G401 (cell line): ENCODE data around the gene RBM27. TPM values are rescaled to one million over a fixed set of nuclear protein-coding genes. Genes with fewer than 3 reads are reported as not detected.
A peak's percentile ranks its signal among the peaks of the same experiment; 100 is the strongest.
"Not testable (repeated sequence)": the region's sequence is repeated elsewhere in the genome, so short reads cannot be mapped to it uniquely, and the experiment has no call there.

Source experiments
- DNase-seq: peaks from one replicate; pipeline ENCODE4 v3.0.0-alpha.2; 2015; ENCODE audit warnings: low spot score
- in situ Hi-C: cut with HindIII; loops from 2 replicates; pipeline ENCODE4 v1.10.0; 2016; ENCODE audit warnings: low sequenced_read_pairs, mixed read lengths
- total RNA-seq: library from RNA; depleted of rRNA; stranded (reverse); fragments of >200 nt; shearing (Covaris generic); gene quantifications from 2 replicates; pipeline ENCODE4 v1.2.3, GENCODE V29; 2014; rRNA removed

The RBM27 gene
- 37.2 and 45.2 TPM in 2 replicates for total RNA-seq

- DNase-seq, result peak; percentile 99
- in situ Hi-C loops, result no loop called here
Observed at GRCh38 chr5:146203011-146203871, at the start of gene RBM27. TSS of gene RBM27 (plus strand) at chr5:146203605. CDS start at chr5:146203766, 161 bp downstream.

GRCh38 chr5:146158255-146158654 lies 45.1 kb upstream of the RBM27 start:
- in situ Hi-C loops, result no loop called here
- DNase-seq, result no peak

- in situ Hi-C loops, result no loop called here
Observed at GRCh38 chr5:146164382-146164781, 39.0 kb upstream of the RBM27 start.

GRCh38 chr5:146165460-146165859 lies 37.9 kb upstream of the RBM27 start:
- in situ Hi-C loops, result no loop called here
- DNase-seq, result no peak

More at GRCh38 chr5:146164382-146164781, 39.0 kb upstream of the RBM27 start:
- DNase-seq, result no peak

DNA sequence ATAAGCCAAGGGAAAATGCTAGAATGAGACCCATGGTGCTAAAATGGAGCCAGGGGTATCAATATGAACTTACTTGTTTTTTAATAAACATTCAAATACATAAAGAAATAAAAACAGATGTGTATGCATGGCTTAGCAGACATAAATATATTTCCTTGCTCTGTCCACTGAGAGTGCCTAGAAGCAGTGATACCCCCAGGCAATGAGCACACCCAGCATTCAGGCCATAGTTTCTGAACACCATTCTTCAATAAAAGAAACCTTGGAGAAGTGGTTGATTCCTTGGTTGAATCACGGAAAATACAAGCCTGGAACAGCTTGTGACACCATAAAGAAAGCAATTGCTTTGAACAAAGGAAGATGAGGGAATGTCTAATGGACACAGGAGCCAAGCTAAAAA lies 37.5 kb upstream of the RBM27 start:
- DNase-seq, result no peak
- in situ Hi-C loops, result no loop called here

DNA sequence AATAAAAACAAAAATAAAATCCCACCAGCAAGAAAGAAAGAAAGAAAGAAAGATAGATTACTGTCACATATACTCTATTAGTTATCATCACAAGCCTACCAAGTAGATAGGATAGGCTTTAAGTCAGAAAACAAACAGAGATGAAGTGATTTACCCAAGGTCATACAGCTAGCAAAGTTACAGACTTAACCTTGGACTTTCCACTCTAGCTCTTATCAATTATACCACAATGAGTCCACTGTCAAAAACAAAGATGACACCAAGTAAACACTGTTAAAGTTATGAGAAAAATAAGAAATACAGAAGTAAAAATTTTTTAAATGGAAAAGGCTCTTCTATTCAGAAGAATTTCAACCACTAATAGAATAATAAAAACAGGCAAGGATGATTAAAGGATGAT lies 34.3 kb upstream of the RBM27 start:
- DNase-seq, result no peak
- in situ Hi-C loops, result no loop called here

- DNase-seq, in situ Hi-C loops: not testable (repeated sequence)
Observed at GRCh38 chr5:146173049-146173448, 30.4 kb upstream of the RBM27 start.

DNA sequence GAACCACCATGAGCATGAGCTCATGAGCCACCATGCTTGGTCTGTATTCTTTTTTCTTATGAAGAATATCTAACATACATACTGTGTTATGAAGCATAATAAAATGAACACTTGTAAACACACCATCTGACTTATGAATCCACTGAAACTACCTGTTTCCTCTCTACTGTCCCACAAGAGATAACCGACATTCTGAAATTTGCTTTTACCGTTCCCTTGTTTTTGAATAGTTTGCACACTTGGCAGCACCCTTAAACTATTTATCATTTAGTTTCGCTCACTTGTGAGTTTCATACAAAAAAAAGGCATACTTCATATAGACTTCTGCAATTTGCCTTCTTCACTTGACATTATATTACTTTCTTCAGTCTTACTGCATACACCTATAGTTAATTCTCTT lies 29.8 kb upstream of the RBM27 start:
- in situ Hi-C loops, result no loop called here
- no peak for DNase-seq

DNA sequence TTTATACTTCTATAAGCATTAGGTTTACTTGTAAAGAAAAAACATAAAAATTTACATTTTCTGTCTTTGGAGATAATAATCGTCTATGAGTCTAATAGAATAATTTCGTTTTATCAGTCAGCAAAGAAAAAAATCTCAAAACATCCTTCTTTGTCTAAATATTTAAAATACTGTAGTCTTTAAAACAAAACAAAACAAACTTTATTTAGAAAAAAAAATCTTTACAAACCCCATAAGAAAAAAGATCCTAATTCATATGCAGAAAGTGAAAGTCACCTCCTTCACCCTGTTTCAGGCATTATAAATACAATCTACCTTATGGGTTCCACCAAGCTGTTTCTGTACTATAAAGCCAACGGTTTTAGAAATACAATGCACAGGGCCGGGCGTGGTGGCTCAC lies 26.6 kb upstream of the RBM27 start:
- in situ Hi-C loops, result no loop called here
- no peak for DNase-seq

DNA sequence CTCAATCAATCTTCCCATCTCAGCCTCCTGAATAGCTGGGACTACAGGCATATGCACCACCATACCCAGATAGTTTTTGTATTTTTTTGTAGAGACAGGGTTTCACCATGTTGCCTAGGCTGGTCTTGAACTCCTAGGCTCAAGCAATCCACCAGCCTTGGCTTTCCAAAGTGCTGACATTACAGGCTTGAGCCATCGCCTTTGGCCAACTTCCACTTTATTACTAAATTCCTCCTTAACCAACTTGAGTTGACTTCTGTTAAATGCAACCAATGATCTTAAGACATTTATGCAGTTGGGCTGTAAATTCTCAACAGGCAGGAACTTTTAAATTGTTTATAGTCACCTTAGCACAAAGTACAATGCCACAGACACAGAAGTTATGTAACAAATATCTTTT lies 23.7 kb upstream of the RBM27 start:
- in situ Hi-C loops, result no loop called here
- no peak for DNase-seq

GRCh38 chr5:146183403-146183802 lies 20.0 kb upstream of the RBM27 start:
- DNase-seq, in situ Hi-C loops: not testable (repeated sequence)

DNA sequence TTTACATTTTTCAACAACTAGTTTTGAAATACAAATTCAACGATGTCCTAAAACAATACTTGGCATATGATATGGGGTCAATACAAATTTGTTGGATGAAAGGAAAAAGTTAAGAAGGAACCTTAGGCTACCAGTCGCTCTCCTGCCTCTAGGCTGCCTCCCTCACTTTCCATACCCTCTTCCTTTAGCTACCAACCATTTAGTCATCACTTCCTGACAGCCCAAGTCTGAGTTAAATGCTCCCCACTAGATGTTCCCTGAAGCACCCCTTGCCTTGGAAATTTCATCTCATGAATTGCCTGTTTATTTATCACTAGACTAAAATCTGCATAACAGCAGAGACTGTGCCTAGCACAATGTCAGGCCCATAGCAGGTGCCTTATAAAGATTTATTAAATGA lies 18.2 kb upstream of the RBM27 start:
- in situ Hi-C loops, result no loop called here
- no peak for DNase-seq

GRCh38 chr5:146188358-146188757 lies 15.0 kb upstream of the RBM27 start:
- in situ Hi-C loops, result no loop called here
- DNase-seq, result no peak

DNA sequence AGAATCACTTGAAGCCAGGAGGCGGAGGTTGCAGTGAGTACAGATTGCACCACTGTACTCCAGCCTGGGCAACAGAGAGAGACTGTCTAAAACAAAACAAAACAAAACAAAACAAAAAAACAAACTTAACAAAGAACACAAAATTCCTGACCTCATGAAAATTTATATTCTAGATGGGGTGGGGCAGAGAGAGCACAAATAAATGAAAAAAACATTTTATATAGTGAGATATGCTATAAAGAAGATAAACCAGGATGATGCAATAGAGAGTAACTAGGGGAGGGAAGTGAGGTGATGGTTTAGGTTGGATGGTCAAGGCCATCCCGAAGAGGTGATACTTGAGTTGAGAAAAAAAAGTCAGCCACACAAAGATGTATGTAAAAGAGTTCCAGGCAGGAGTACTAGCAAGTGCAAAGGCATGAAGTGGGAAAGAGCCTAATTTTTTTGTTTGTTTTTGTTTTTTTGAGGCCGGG lies 10.8 kb upstream of the RBM27 start:
- DNase-seq, result no peak
- in situ Hi-C loops, result no loop called here

- DNase-seq, result no peak
- in situ Hi-C loops, result no loop called here
Observed at GRCh38 chr5:146193285-146193684, 10.1 kb upstream of the RBM27 start.

- in situ Hi-C loops, DNase-seq: not testable (repeated sequence)
Observed at GRCh38 chr5:146194997-146195396, 8.4 kb upstream of the RBM27 start.

- no peak for DNase-seq
- in situ Hi-C loops, result no loop called here
Observed at GRCh38 chr5:146196459-146197048, 6.9 kb upstream of the RBM27 start.

DNA sequence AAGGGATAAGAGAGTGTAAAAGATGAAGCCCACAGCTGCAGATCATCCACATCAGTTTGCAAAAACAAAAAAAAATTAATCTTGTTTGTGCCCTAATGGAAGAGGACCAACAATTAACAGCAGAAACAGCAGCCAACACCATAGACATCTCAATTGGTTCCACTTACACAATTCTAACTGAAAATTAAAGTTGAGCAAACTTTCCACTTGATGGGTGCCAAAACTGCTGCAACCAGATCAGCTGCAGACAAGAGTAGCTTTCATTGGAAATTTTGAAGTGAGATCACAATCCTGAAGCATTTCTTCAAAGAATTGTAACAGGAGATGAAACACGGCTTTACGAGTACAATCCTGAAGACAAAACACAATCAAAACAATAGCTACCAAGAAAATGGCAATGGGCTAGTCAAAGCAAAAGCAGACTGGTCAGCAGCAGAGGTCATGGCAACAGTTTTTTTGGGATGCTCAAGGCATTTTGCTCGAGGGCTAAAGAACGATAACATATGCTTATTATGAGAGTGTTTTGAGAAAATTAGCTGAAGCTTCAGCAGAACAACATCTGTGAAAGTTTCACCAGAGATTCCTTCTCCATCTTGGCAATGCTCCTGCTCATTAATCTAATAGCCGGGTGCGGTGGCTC lies 4.1 kb upstream of the RBM27 start:
- DNase-seq, result no peak
- in situ Hi-C loops, result no loop called here

DNA sequence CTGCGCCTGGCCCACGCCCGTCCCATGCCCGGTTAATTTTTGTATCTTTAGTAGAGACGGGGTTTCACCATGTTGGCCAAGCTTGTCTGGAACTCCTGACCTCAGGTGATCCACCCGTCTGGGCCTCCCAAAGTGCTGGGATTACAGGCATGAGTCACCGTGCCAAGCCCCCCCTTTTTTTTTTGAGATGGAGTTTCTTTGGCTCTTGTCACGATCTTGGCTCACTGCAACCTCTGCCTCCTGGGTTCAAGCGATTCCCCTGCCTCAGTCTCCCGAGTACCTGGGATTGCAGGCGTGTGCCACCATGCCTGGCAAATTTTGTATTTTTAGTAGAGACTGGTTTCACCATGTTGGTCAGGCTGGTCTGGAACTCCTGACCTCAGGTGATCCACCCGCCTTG lies 1.6 kb upstream of the RBM27 start:
- in situ Hi-C loops, DNase-seq: not testable (repeated sequence)

DNA sequence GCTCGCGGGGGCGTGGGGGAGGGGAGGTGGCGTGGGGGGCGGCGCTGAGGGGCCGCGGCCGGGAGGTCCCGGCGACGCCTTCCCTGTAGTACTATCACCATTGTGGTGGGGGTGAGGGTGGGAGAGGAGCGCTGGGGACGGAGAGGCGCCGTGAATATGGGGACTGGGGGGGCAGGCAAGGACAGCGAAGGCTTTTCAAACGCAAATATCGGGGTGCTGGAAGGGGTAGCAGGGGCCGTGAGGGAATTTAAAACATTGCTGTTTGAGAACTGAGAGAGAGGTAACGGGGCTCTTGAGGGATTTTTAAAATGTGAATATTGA lies 427 bp downstream of the RBM27 start:
- no peak for DNase-seq
- in situ Hi-C loops, result no loop called here
